ENCODE measurements around the gene ZNF366. TPM values are rescaled to one million over a fixed set of nuclear protein-coding genes. Genes with fewer than 3 reads are reported as not detected.
A peak's percentile ranks its signal among the peaks of the same experiment; 100 is the strongest.

The ZNF366 gene
- total and polyA plus RNA-seq, 8 donors, result 0.10 to 6.8 (median 1.7) TPM; not detected in 1

DNA sequence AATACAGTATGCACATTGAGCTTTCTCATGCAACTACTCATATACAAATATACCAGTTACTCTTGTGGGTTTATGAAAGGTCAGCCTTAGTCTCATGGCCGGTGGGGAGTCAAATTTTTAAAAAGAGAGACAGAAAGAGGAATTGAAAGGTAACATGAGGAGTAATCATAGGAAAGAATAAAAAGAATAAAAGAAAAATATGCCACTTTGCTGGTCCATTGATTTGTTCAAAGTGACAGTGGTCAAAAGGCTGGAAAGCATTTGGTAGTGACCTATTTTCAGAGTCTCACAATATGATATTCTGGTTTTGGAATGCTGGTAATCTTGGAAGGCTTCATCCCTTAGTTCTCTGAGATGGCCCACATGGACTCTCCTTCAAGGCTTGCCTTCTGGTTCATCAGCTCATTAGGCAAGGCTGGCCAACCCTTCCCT, 67.0 kb downstream of the ZNF366 start:
- peak overlapping the region in 1 of 5 donors; percentile 16 for H3K27ac ChIP-seq
- peaks cover 0 to 47% (median 4%) of the 10 kb centered on the region in 4 donors for H3K4me1 ChIP-seq

DNA sequence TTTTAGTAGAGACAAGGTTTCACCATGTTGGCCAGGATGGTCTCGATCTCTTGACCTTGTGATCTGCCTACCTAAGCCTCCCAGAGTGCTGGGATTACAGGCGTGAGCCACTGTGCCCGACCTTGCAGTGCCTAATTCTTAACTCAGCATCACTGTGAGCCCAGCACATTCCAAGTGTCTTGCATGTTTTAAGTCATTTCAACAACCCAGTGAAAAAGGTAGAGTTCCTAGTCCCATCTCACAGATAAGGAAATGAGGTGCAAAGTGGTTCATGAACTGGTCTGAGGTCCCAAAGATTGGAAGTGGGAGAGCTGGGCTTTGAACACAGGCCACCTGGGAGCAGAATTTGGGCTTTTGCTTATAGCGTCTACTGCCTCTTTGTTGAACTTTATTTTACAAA, 68.0 kb downstream of the ZNF366 start:
- WGBS, 5 donors, result 83 to 90% (median 89%) methylated on average over 4 of the region's 4 CpGs
- Histone ChIP-seq H3K36me3 (no peaks in the 10 kb centered on the region), H3K27me3 (no peaks in the 10 kb centered on the region), H3K4me1 (peaks cover 0 to 51% (median 7%) of the 10 kb centered on the region in 4 donors), H3K27ac (no peak overlapping the region), H3K4me3 (no peak overlapping the region), H3K9me3 (no peaks in the 10 kb centered on the region)
- DNase-seq, result no peak
- intact Hi-C loops (cut with DNase I; ENCODE audit: low total_unique reads), result no loop called here
- TF ChIP-seq POLR2AphosphoS5 (IDR thresholded peaks at IDR 0.05) (no peak), EP300 (IDR thresholded peaks at IDR 0.05) (no peak), POLR2A (IDR thresholded peaks at IDR 0.05) (no peak)
- TF ChIP-seq, protein P1, sequence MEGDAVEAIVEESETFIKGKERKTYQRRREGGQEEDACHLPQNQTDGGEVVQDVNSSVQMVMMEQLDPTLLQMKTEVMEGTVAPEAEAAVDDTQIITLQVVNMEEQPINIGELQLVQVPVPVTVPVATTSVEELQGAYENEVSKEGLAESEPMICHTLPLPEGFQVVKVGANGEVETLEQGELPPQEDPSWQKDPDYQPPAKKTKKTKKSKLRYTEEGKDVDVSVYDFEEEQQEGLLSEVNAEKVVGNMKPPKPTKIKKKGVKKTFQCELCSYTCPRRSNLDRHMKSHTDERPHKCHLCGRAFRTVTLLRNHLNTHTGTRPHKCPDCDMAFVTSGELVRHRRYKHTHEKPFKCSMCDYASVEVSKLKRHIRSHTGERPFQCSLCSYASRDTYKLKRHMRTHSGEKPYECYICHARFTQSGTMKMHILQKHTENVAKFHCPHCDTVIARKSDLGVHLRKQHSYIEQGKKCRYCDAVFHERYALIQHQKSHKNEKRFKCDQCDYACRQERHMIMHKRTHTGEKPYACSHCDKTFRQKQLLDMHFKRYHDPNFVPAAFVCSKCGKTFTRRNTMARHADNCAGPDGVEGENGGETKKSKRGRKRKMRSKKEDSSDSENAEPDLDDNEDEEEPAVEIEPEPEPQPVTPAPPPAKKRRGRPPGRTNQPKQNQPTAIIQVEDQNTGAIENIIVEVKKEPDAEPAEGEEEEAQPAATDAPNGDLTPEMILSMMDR (IDR thresholded peaks at IDR 0.05), result no peak

More for the DNA sequence above, 67.0 kb downstream of the ZNF366 start:
- Histone ChIP-seq H3K36me3 (no peaks in the 10 kb centered on the region), H3K9me3 (no peaks in the 10 kb centered on the region), H3K4me3 (no peak overlapping the region), H3K27me3 (no peaks in the 10 kb centered on the region)
- 34 to 68% (median 43%) methylated on average over 1 of the region's 1 CpG for WGBS, 5 donors
- TF ChIP-seq EP300 (IDR thresholded peaks at IDR 0.05), result no peak
- no peak for TF ChIP-seq POLR2A (IDR thresholded peaks at IDR 0.05)
- TF ChIP-seq, protein P1 (IDR thresholded peaks at IDR 0.05), result no peak
- no peak for TF ChIP-seq POLR2AphosphoS5 (IDR thresholded peaks at IDR 0.05)
- DNase-seq, result no peak
- intact Hi-C loops (cut with DNase I; ENCODE audit: low total_unique reads), result no loop called here

DNA sequence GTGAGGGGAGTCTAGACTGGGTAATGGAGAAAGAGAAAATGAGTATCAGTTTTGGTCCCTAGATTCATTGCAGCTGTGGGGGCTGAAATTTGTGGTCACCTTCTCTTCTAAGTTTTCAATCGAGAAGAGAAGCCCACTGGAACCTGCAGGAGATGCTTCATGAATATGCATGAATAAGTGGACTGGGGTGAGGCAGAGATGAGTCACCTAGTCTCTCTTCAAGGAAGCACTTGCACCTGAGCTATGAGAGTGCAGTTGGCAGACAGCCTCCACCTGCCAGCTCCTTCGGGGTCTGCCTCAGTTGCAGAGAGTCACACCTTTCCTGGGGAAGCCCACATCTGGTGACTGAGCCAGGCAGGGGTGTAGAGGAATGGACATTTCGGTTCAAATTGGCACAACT, 69.1 kb downstream of the ZNF366 start:
- Histone ChIP-seq H3K9me3 (no peaks in the 10 kb centered on the region), H3K36me3 (no peaks in the 10 kb centered on the region), H3K27ac (no peak overlapping the region), H3K4me1 (peaks cover 0 to 55% (median 17%) of the 10 kb centered on the region in 4 donors), H3K27me3 (no peaks in the 10 kb centered on the region), H3K4me3 (no peak overlapping the region)
- 83 to 91% (median 87%) methylated on average over 3 of the region's 3 CpGs for WGBS, 5 donors
- intact Hi-C loops (cut with DNase I; ENCODE audit: low total_unique reads), result no loop called here
- TF ChIP-seq POLR2AphosphoS5 (IDR thresholded peaks at IDR 0.05) (no peak), POLR2A (IDR thresholded peaks at IDR 0.05) (no peak), EP300 (IDR thresholded peaks at IDR 0.05) (no peak)
- TF ChIP-seq, protein P1 (IDR thresholded peaks at IDR 0.05), result no peak
- no peak for DNase-seq

DNA sequence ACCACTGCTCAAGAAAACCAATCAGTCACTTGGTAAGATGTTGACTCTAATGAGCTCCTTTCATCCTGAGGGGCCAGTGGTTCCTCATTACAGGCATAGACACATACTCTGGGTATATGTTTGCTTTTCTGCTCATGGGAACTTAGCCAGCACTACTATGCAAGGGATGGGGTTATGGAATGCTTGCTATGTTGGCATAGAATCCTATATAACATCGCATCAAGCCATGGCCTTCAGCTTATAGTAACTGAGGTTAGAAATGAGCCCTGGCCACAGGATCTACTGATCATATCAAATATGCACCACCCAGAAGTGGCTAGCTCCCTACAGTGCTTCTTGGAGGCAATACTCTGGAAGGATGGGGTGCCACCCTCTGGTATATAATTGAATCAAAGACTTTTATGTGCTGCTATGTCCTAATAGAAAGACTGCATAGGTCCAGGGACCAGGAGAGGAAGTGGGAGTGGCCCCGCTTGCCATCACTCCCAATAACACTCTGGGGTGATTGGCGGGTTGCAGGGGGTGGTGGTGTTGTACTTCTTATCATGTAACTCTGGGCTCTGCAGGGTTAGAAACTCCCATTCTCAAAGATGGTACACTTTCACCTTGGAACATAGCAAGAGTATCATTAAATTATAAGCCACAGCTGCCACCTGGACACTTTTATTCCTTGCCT, 70.3 kb downstream of the ZNF366 start:
- TF ChIP-seq POLR2AphosphoS5 (IDR thresholded peaks at IDR 0.05) (no peak), POLR2A (IDR thresholded peaks at IDR 0.05) (no peak), EP300 (IDR thresholded peaks at IDR 0.05) (no peak)
- TF ChIP-seq, protein P1 (IDR thresholded peaks at IDR 0.05), result no peak
- Histone ChIP-seq H3K4me3 (no peak overlapping the region), H3K27ac (no peak overlapping the region), H3K27me3 (no peaks in the 10 kb centered on the region), H3K4me1 (peaks cover 0 to 52% (median 21%) of the 10 kb centered on the region in 4 donors), H3K9me3 (no peaks in the 10 kb centered on the region), H3K36me3 (no peaks in the 10 kb centered on the region)
- WGBS, 5 donors, result 90 to 95% (median 93%) methylated on average over 3 of the region's 3 CpGs
- intact Hi-C loops (cut with DNase I; ENCODE audit: low total_unique reads), result no loop called here
- no peak for DNase-seq

All from stomach (tissue), 9 donors.